HG03558 (cell line): ENCODE data around the gene SLC22A7.

Experiments used
- ATAC-seq: cut with Tn5 transposase; IDR thresholded peaks from one replicate; pipeline ENCODE4 v1.9.1; 2021; ENCODE audit warnings: moderate number of reproducible peaks; ENCODE audit not compliant: unreplicated experiment; ENCODE audit errors: extremely low read depth

The SLC22A7 gene

GRCh38 chr6:43264599-43265145 is 33.4 kb upstream of the SLC22A7 start:
- no peak for ATAC-seq

- ATAC-seq = no peak
Observed at GRCh38 chr6:43265564-43265963, 32.5 kb upstream of the SLC22A7 start.

GRCh38 chr6:43267619-43268354 is 30.3 kb upstream of the SLC22A7 start:
- no peak for ATAC-seq

- ATAC-seq = no peak
Observed at GRCh38 chr6:43268355-43268700, 29.7 kb upstream of the SLC22A7 start.

- ATAC-seq = no peak
Observed at GRCh38 chr6:43268782-43269272, 29.2 kb upstream of the SLC22A7 start.

- no peak for ATAC-seq
Observed at GRCh38 chr6:43269273-43270007, 28.6 kb upstream of the SLC22A7 start.

GRCh38 chr6:43271103-43271815 is 26.8 kb upstream of the SLC22A7 start:
- no peak for ATAC-seq

GRCh38 chr6:43271944-43272343 is 26.1 kb upstream of the SLC22A7 start:
- ATAC-seq = no peak

- ATAC-seq = no peak
Observed at GRCh38 chr6:43273707-43274106, 24.4 kb upstream of the SLC22A7 start.

GRCh38 chr6:43274127-43274915 is 23.7 kb upstream of the SLC22A7 start:
- no peak for ATAC-seq

GRCh38 chr6:43274916-43275597 is 23.0 kb upstream of the SLC22A7 start:
- no peak for ATAC-seq

GRCh38 chr6:43275801-43276576 is 22.1 kb upstream of the SLC22A7 start:
- ATAC-seq = no peak

- ATAC-seq = no peak
Observed at GRCh38 chr6:43276577-43277305, 21.3 kb upstream of the SLC22A7 start.

GRCh38 chr6:43277306-43277642 is 20.8 kb upstream of the SLC22A7 start:
- ATAC-seq = no peak

- no peak for ATAC-seq
Observed at GRCh38 chr6:43277643-43278523, 20.2 kb upstream of the SLC22A7 start.

GRCh38 chr6:43278524-43279078 is 19.5 kb upstream of the SLC22A7 start:
- no peak for ATAC-seq

- ATAC-seq = no peak
Observed at GRCh38 chr6:43280234-43280633, 17.8 kb upstream of the SLC22A7 start.
